K562 (cell line): ENCODE results near the gene KMT2C. TPM values are rescaled to one million over a fixed set of nuclear protein-coding genes. Genes with fewer than 3 reads are reported as not detected.

Source experiments
- ATAC-seq: fragments of 200-7000 bp; cut with Tn5 transposase; 3 replicates; pipeline ENCODE4 v1.9.1; 2020; ENCODE audit warnings: moderate library complexity
- BruUV-seq: library from RNA; stranded (reverse); fragments of 400-500 nt; replicated peaks from 2 replicates; lab custom pipeline; 2021; lab: Mats Ljungman, UMichigan
- CTCF ChIA-PET: fragments of 300-600 bp; formaldehyde crosslinking; extraction: SDS; loops from one replicate; lab custom pipeline; 2021; ENCODE audit warnings: low intra/inter-chr PET ratio; lab: Yijun Ruan, JAX
- POLR2A ChIA-PET: fragments of 300-600, 350-650 bp; sonication (Branson Sonifier 250); formaldehyde crosslinking; extraction: SDS; loops from one replicate; lab custom pipeline; 2021; ENCODE audit warnings: antibody characterized with exemption, inconsistent platforms; lab: Yijun Ruan, JAX
- DNase-seq, 4 experiments: peaks; one replicate each; pipeline versions ENCODE4 v3.0.0 to v3.0.0-alpha.2; 2011 to 2018; ENCODE audit warnings: low spot score in 3 of 4, mixed read lengths in 3 of 4; ENCODE audit errors: extremely low read depth in 1 of 4
- FAIRE-seq: peaks from 2 replicates; lab custom pipeline; 2011; peaks lifted over from hg19 to GRCh38; lab: Jason Lieb, UNC
- H2AFZ ChIP-seq: 2 replicates; pipeline ENCODE4 v1.6.0; 2011; ENCODE audit warnings: low read depth, low read length, control low read depth, inconsistent platforms
- H3K27ac ChIP-seq: fragments of 200-600 bp; 3 replicates; pipeline ENCODE4 v1.8.0; 2011; ENCODE audit warnings: low read depth, mild to moderate bottlenecking, control low read depth, inconsistent platforms, low read length, moderate library complexity, mixed read lengths; ENCODE audit errors: extremely low read depth
- H3K27me3 ChIP-seq, 2 experiments: fragments of 300-600 bp in 1 of 2; 2 replicates in 1 of 2; 3 replicates in 1 of 2; pipeline versions ENCODE4 v1.6.0 to v1.8.0; 2011; ENCODE audit warnings: inconsistent platforms in 2 of 2, low read length in 2 of 2, mild to moderate bottlenecking in 1 of 2, mixed read lengths in 1 of 2, moderate library complexity in 1 of 2; ENCODE audit not compliant: control insufficient read depth in 2 of 2, insufficient read depth in 2 of 2
- H3K36me3 ChIP-seq: fragments of 300-600 bp; 3 replicates; pipeline ENCODE4 v1.8.0; 2011; ENCODE audit warnings: mild to moderate bottlenecking, low read length, inconsistent platforms; ENCODE audit not compliant: control insufficient read depth, insufficient read depth
- H3K4me1 ChIP-seq, 2 experiments: fragments of 200-600 bp in 1 of 2; replicated peaks in 1 of 2; 2 replicates in 1 of 2; 3 replicates in 1 of 2; pipeline versions ENCODE4 v1.5.1 to v1.8.0; 2011; ENCODE audit warnings: inconsistent platforms in 2 of 2, low read length in 2 of 2, mild to moderate bottlenecking in 1 of 2, mixed read lengths in 1 of 2, moderate library complexity in 1 of 2; ENCODE audit not compliant: control insufficient read depth in 2 of 2, insufficient read depth in 2 of 2
- H3K4me2 ChIP-seq: 2 replicates; pipeline ENCODE4 v1.6.1; 2011; ENCODE audit warnings: low read length, control low read depth, inconsistent platforms, mixed read lengths; ENCODE audit not compliant: insufficient read depth
- H3K4me3 ChIP-seq: fragments of 200-600 bp; sonication (generic), shearing (Covaris generic); 2 replicates; pipeline ENCODE4 v1.5.1; 2016; ENCODE audit warnings: control low read depth, inconsistent platforms
- H3K79me2 ChIP-seq: fragments of 200-600 bp; 3 replicates; pipeline ENCODE4 v1.8.0; 2011; ENCODE audit warnings: low read length, inconsistent platforms; ENCODE audit not compliant: control insufficient read depth, insufficient read depth
- H3K9ac ChIP-seq, 2 experiments: 2 replicates each; pipeline versions ENCODE4 v1.6.0 to v1.6.1; 2011; ENCODE audit warnings: low read depth in 2 of 2, low read length in 2 of 2, control low read depth in 1 of 2, inconsistent platforms in 1 of 2, mild to moderate bottlenecking in 1 of 2, mixed read lengths in 1 of 2; ENCODE audit not compliant: insufficient read depth in 1 of 2
- H3K9me1 ChIP-seq: one replicate; pipeline ENCODE4 v1.6.0; 2011; ENCODE audit warnings: inconsistent platforms, mild to moderate bottlenecking, low read length, moderate library complexity; ENCODE audit not compliant: control insufficient read depth, insufficient read depth
- H3K9me3 ChIP-seq: replicated peaks from 2 replicates; pipeline ENCODE4 v1.5.1; 2011; ENCODE audit warnings: low read depth, low read length, inconsistent platforms; ENCODE audit not compliant: control insufficient read depth, insufficient read depth
- H4K20me1 ChIP-seq: replicated peaks from 2 replicates; pipeline ENCODE4 v1.6.1; 2011; ENCODE audit warnings: low read length, inconsistent platforms, mixed read lengths; ENCODE audit not compliant: control insufficient read depth, insufficient read depth
- EHMT2 ChIP-seq: fragments of 450-650 bp; IDR thresholded peaks from 2 replicates; pipeline ENCODE4 v1.6.1; 2018; ENCODE audit warnings: antibody characterized with exemption
- JUND ChIP-seq, 2 experiments: IDR thresholded peaks; 2 replicates in 1 of 2; 3 replicates in 1 of 2; pipeline ENCODE4 v1.6.1; 2011; ENCODE audit warnings: borderline replicate concordance in 2 of 2, low read depth in 2 of 2, low read length in 2 of 2, improper control_type of control experiment in 1 of 2, missing biosample characterization in 1 of 2, missing genetic modification characterization in 1 of 2, missing genetic modification reagents in 1 of 2
- KHSRP ChIP-seq: fragments of 450-650 bp; IDR thresholded peaks from 2 replicates; pipeline ENCODE4 v1.6.1; 2017
- MXD1 ChIP-seq: fragments of 250-450 bp; sonication (Bioruptor Pico); IDR thresholded peaks from 2 replicates; pipeline ENCODE4 v1.8.0; 2021; ENCODE audit warnings: borderline replicate concordance, mild to moderate bottlenecking, moderate library complexity; ENCODE audit not compliant: poor library complexity, severe bottlenecking
- NFATC3 ChIP-seq: fragments of 450-650 bp; IDR thresholded peaks from 2 replicates; pipeline ENCODE4 v1.6.1; 2017; ENCODE audit warnings: mild to moderate bottlenecking
- PML ChIP-seq: IDR thresholded peaks from 2 replicates; pipeline ENCODE4 v1.6.1; 2012; ENCODE audit warnings: low read length, inconsistent platforms
- SOX6 ChIP-seq: fragments of 450-650 bp; IDR thresholded peaks from 2 replicates; pipeline ENCODE4 v1.6.1; 2014; ENCODE audit warnings: mild to moderate bottlenecking
- SUPT5H ChIP-seq: fragments of 450-650 bp; IDR thresholded peaks from 2 replicates; pipeline ENCODE4 v1.6.1; 2016
- ZBTB40 ChIP-seq, 2 experiments: fragments of 450-650 bp in 1 of 2; sonication (generic) in 1 of 2; formaldehyde crosslinking in 1 of 2; IDR thresholded peaks; 2 replicates each; pipeline versions ENCODE4 v1.7.1 to v1.9.0; 2016 to 2022; ENCODE audit warnings: inconsistent platforms in 1 of 2, mild to moderate bottlenecking in 1 of 2, missing genetic modification reagents in 1 of 2
- ZEB2 ChIP-seq: fragments of 450-650 bp; IDR thresholded peaks from 2 replicates; pipeline ENCODE4 v1.6.1; 2016
- ZNF512 ChIP-seq: IDR thresholded peaks from 2 replicates; pipeline ENCODE4 v1.6.1; 2016; ENCODE audit warnings: missing genetic modification characterization, missing compliant biosample characterization
- WGBS: fragments of 100-300 bp; shearing (Covaris generic); methylation state at CpG from one replicate; pipeline ENCODE4 v1.1.6; 2016; ENCODE audit warnings: low coverage, mixed read lengths; ENCODE audit not compliant: insufficient coverage; ENCODE audit errors: missing lambda C conversion rate; 5-methylcytosine and 5-hydroxymethylcytosine counted together
- in situ Hi-C: fragments of 300-500 bp; cut with MboI; formaldehyde crosslinking; loops from 4 replicates; pipeline ENCODE4 v1.15.0; 2018; ENCODE audit warnings: inconsistent platforms, mixed read lengths
- intact Hi-C: fragments of 100-400 bp; cut with micrococcal nuclease; formaldehyde crosslinking; loops from 2 replicates; pipeline ENCODE4 v1.14.2; 2022
- polyA plus RNA-seq, 8 experiments: library from polyadenylated mRNA; depleted of rRNA in 4 of 8; stranded (reverse) in 5 of 8; unstranded in 3 of 8; fragments of >200 nt; fragmentation: Nextera tagmentation in 2 of 8; fragmentation: Illumina TruSeq in 1 of 8; extraction: Ambion mirVana in 2 of 8; extraction: Trizol in 1 of 8; gene quantifications; 2 replicates each; pipeline versions ENCODE4 v1.2.1 to v1.2.3, GENCODE V29; 2011 to 2014; ENCODE audit warnings: inconsistent platforms in 1 of 8, missing spikeins in 1 of 8
- total RNA-seq, 7 experiments: library from RNA; depleted of rRNA in 6 of 7; stranded (reverse); fragments of >200 nt in 6 of 7; fragmentation: Illumina TruSeq in 2 of 7; extraction: Trizol in 2 of 7; gene quantifications; 2 replicates each; pipeline versions ENCODE4 v1.2.1 to v1.2.3, GENCODE V29; 2011 to 2021; ENCODE audit warnings: low replicate concordance in 1 of 7

KMT2C gene
- total and polyA plus RNA-seq, 9 of the 15 experiments (the other 6 are each of a cell fraction or from before 2014, with no cell fraction given) = 4.9 to 67.8 (median 27.1) TPM

GRCh38 chr7:152465119-152465387 is 29.2 kb upstream of the KMT2C start:
- no peak for DNase-seq
- in situ Hi-C loops (no loop called here), intact Hi-C loops (loop anchor here (10.0 kb wide), 1 partner anchor 120 kb away; no protein-coding TSS in a partner anchor)
- Histone ChIP-seq H3K79me2 (peaks cover 18% of the 10 kb centered on the region), H4K20me1 (no peaks in the 10 kb centered on the region), H3K27ac (peak overlapping the region; percentile 99), H3K4me2 (peak overlapping the region; percentile 89), H3K9ac (peak overlapping the region; percentile 96 to 98), H3K9me3 (no peaks in the 10 kb centered on the region; the same call in 1 of the 2 replicates), H3K9me1 (no peaks in the 10 kb centered on the region), H3K27me3 (no peaks in the 10 kb centered on the region), H2AFZ (peak overlapping the region; percentile 97), H3K36me3 (no peaks in the 10 kb centered on the region), H3K4me1 (peaks cover 11 to 14% of the 10 kb centered on the region in 2 experiments), H3K4me3 (peak overlapping the region; percentile 99)
- FAIRE-seq = no peak
- 3% methylated on average over 4 of the region's 4 CpGs for WGBS
- ChIA-PET CTCF (no interaction called here), POLR2A (interaction anchor here (0.6 to 1.3 kb wide), 4 partner anchors 10 to 59 kb away, joined by 3 to 4 read pairs (median 3); no protein-coding TSS in a partner anchor)
- no TSS peak for BruUV-seq
- ATAC-seq = no peak
- TF ChIP-seq SUPT5H (0 out of 2 replicates have a peak, but pooled peaks have one; percentile 19), PML (peak; percentile 33; the same call in 1 of the 2 replicates), EHMT2 (peak; percentile 35; the same call in 1 of the 2 replicates), JUND (IDR thresholded peaks at IDR 0.05; ENCODE audit: borderline replicate concordance, low read depth, low read length) (0 out of 2 replicates have a peak, but pooled peaks have one; percentile 7), JUND (tag; IDR thresholded peaks at IDR 0.05; ENCODE audit: borderline replicate concordance, low read depth, low read length) (no peak; the same call in 2 of the 3 replicates), SOX6 (peak; percentile 16; the same call in 1 of the 2 replicates), MXD1 (no peak), ZEB2 (0 out of 2 replicates have a peak, but pooled peaks have one; percentile 48), ZBTB40 (IDR thresholded peaks at IDR 0.05) (peak; percentile 62; the same call in 1 of the 2 replicates), ZBTB40 (CRISPR knock-in tag; IDR thresholded peaks at IDR 0.05) (no peak), ZNF512 (tag) (peak; percentile 31; the same call in 1 of the 2 replicates), NFATC3 (peak; percentile 32; the same call in 1 of the 2 replicates), KHSRP (peak; percentile 47; the same call in 1 of the 2 replicates)
